Epithelial cell of esophagus (primary cell): ENCODE results near the gene NFIA.

ENCODE experiments used
- DNase-seq: peaks from one replicate; pipeline ENCODE4 v3.0.0; 2010; ENCODE audit warnings: low read depth
- H3K4me3 ChIP-seq: 2 replicates; pipeline ENCODE4 v1.5.1; 2011; ENCODE audit warnings: mild to moderate bottlenecking, low read length, control low read depth
- CTCF ChIP-seq: IDR thresholded peaks from 2 replicates; pipeline ENCODE4 v1.5.1; 2011; ENCODE audit warnings: low read depth, mild to moderate bottlenecking, low read length, control low read depth, inconsistent platforms; ENCODE audit not compliant: insufficient read depth; ENCODE audit errors: missing control alignments

Gene NFIA

GRCh38 chr1:61297887-61298286, 215.5 kb downstream of the NFIA start:
- no peak for TF ChIP-seq CTCF
- no peak for DNase-seq

DNA sequence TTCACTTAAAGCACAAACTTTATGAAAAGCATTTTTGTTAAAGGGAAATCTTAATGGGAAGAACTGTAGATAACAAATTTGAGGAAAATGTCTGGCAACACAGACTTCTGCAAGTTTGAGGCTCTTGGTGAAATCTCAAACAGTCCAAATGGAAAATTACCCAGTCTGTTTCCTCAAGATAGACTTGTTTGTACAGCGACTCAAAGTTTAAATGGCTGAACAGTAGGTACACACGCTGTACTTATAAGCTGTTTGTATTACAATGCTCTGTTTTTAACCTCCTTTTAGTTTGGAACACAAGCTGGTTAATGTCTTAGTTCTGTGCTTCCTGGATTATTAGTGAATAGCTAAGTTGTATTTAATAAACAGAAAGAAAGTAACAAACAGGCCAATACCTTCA, 217.1 kb downstream of the NFIA start:
- no peak overlapping the region for H3K4me3 ChIP-seq
- DNase-seq = no peak
- TF ChIP-seq CTCF = no peak

More at GRCh38 chr1:61297887-61298286, 215.5 kb downstream of the NFIA start:
- H3K4me3 ChIP-seq = no peak overlapping the region

DNA sequence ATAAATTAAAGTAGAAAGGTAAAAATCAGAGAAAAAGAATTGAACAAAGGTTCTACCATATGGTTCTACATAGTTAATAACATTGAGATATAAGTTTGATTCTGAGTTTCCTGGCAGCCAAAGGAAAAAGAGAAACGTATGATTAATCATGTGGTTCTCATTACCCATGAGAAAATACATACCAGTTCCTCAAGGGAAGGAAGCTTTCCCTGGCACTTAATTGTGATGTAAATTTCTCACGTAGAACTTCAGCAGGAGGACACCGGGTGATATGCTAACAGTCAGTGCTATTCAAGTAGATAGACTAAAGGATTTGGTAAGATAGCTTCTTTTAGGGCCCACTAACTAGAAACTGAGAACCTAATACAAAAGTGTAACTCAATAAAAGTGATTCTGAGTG, 218.5 kb downstream of the NFIA start:
- DNase-seq = no peak
- TF ChIP-seq CTCF = no peak
- H3K4me3 ChIP-seq = no peak overlapping the region

GRCh38 chr1:61301824-61302657, 219.7 kb downstream of the NFIA start:
- H3K4me3 ChIP-seq = no peak overlapping the region
- DNase-seq = peak; percentile 70
- no peak for TF ChIP-seq CTCF

GRCh38 chr1:61307422-61308142, 225.2 kb downstream of the NFIA start:
- TF ChIP-seq CTCF = no peak
- no peak overlapping the region for H3K4me3 ChIP-seq
- DNase-seq = no peak

GRCh38 chr1:61310057-61310456, 227.7 kb downstream of the NFIA start:
- DNase-seq = no peak
- H3K4me3 ChIP-seq = no peak overlapping the region
- TF ChIP-seq CTCF = no peak
